HG03460 (cell line): Measurements from ENCODE around the gene AGBL1.

Source experiments
- ATAC-seq: cut with Tn5 transposase; IDR thresholded peaks from one replicate; pipeline ENCODE4 v1.9.1; 2021; ENCODE audit not compliant: unreplicated experiment

Gene AGBL1

DNA sequence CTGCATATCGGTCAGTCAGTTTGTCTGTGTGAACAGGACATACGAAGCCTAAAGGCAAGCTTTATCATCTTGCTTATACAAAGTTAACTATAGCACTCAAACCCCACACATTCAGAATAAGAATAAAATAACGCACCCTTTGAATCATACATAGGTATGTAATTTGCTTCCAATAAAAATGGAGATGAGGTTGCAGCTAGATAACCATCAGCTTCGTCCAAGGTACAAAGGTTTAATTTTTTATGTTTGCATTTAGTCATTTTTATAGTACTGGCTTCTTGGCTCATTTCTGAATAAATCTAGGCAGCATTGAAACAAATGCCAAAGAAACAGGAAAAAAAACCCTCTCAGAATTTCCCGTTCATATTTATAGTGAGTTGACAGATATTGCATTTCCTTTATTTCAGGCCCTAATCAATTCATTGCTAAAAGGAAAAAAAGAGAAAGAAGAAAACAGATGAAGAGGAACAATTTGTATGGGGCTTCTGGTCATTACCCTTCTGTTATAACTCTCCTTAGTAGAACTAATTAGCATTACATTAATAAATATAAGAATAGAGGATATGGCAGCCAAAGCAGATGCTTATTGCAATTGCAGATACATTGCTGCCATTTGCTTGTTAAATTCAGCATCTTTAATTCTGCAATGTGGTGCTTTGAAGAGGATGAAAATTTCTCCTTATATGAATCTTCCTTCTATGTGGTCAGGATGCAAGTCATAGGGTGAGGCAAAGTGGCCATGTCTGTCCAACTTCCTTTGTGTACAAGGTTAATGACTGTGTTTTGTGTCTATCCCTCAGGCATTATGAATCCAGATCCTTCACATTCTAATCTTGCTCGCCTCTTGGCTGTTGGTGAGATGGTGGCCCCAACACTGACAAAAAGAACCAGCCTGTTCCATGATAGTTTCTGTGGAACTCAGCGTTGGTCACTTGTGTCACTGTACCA is 550.0 kb downstream of the AGBL1 start:
- ATAC-seq: no peak

DNA sequence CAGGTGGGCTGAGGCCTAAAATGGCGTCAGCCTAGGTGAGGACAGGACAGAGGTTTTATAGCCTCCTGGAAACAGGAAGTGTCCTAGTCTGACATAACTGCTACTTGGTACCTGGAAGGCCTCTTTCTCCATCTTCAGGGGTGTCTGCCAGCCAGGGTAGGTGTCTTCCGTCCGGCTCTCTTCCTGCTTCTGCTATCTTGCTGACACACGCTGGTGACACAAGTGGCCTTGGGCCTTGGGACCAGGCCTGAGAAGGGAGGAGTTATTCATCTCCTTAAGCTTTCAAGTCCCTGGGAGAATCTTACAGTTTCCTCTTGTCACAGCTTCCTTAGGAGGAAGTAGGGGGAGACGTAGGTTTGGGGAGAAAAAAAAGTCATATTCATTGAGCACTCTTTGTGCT is 551.3 kb downstream of the AGBL1 start:
- no peak for ATAC-seq

DNA sequence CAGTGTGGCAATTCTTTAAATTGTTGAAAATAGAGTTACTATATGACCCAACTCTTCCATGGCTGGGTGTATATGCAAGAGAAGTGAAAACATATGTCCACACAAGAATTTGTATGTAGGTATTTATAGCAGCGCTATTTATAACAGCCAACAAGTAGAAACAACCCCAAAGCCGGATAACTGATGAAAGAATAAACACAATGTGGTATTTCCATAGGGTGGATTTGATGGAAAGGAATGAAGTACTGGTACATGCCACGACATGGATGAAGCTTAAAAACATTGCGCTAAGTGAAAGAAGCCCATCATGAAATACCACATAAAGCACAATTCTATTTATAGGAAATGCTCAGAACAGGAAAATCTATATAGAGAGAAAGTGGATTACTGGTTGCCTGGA is 554.5 kb downstream of the AGBL1 start:
- ATAC-seq: no peak

DNA sequence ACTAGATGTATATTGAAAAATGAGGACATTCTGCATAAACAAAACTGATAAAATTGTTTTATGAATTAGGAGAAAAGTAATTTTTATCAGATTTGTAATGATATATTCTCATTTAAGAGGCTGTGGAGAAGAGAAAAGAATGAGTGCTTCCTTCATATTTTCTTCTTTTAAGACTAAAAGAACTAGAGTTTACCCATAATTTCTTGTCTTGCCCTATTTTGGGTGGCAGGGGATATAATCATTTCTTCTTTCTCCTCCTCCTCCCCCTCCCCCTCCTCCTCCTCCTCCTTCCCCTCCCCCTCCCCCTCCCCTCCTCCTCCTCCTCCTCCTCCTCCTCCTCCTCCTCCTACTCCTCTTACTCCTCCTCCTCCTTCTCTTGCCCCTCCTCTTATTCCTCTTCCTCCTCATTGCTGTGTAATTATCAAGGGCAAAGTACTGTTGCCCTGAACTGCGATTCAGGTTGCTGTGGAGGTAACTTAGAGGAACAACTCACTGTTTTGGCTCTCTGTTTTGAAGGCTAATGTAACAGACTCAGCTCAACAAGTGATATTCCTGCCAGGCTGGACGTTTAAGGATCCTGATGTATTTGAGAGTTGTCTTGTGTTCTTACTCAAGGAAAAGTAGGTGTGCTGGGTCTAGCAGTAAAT is 555.4 kb downstream of the AGBL1 start:
- ATAC-seq: no peak

DNA sequence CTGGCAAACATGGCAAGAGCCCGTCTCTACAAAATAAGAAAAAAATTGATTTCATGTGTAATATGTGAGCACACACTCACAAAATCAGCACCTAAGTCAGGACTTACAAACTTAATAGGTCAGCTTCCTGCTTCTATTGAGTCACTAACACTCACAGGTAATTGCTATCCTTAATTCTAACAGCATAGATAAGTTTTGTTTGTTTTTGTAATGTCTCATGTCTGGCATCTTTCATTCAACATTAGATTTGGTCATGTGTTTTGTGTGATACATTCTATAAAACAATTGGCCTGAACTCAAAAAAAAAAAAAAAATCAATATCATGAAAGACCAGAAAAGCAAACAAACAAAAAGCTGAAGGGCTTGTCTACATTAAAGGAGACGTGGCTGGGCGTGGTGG is 564.7 kb downstream of the AGBL1 start:
- ATAC-seq: no peak

DNA sequence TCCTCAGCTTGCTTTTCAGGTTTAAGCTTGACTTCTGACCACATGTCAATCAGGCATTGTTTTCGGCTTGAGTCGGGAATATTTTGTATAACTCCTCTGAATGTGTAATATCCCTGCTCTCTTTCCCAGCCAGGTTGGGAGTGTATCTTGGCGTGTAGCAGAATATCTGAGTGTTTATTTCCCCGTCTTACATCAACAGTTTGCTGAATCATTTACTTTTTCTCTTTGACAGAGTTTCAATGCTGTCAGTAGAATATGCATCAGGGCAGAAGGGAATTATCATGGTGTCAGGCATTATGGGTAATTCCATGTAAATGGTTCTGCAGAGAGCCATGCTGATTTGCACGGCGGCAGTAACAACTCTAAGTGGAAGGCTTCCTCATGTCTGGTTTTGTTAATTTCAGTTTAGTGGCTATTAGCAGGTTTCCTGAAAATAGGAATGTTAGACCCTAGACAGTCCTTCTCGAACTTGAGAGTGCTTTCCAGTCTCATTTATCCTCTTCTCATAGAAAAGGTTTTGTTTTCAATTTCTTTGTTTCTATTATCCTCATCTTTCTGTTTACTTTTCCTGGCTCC is 566.3 kb downstream of the AGBL1 start:
- no peak for ATAC-seq

DNA sequence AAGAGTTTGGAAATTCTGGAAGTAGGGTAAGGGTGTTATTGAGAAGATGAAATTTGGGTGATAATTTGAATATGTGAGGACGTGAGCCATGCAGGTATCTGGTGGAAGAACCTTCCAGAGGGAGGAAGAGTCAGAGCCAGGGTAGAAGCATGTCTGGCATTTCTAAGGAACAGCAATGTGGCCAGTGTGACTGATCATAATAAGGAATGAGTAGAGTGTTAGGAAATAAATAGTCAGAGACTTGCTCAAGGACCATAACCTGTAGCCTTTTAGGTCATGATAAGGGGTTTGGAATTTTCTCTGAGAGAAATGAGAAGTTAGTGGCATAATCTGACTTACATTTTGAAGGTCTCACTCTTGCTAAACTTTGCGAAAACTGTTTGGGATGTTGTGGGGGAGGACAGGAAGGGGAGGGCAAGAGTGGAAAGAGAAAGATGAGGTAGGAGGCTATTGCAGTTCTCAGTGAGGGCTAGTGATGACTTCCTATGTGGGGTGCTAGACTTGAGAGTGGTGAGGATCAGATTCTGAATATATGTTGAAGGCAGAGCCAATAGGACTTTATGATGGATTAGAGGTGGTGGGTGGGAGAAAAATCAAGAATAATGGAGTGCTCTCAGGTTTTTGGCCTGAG is 568.3 kb downstream of the AGBL1 start:
- ATAC-seq: no peak

DNA sequence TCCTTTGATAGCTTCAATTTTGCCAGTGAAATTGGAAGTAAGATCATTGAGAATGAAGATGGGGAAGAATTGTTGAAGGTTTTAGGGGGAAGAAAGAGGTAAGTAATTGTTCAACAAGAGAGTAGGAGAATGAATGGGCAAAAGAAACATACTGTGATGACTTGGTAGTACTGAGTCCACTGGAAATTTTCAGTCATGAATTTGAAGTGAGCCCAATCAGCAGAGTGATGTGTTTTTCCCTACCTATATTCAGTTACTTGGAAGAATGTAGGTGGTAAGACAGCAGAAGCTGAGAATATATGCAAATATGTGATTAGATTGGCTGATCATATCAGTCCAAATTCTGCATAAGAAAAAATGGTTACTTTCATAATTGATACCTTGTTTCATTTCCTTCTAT is 569.6 kb downstream of the AGBL1 start:
- no peak for ATAC-seq

DNA sequence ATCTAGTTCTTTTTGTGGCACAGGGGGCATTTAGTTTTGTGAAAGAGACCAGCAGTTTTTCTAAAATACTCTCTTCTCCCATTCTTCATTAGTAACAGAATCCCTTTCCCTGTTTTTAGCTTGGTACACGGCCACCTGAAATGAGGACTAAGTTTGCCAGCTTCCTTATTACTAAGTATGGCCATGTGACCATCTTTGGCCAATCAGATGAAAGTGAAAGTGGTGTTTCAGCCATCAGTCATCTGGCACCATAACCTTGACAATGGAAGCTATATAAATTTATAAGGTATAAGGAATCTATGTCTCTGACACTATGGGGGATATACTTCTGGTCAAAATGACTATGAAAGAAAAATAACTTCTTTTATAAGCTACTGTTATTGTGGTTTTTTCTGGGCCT is 570.4 kb downstream of the AGBL1 start:
- ATAC-seq: no peak

DNA sequence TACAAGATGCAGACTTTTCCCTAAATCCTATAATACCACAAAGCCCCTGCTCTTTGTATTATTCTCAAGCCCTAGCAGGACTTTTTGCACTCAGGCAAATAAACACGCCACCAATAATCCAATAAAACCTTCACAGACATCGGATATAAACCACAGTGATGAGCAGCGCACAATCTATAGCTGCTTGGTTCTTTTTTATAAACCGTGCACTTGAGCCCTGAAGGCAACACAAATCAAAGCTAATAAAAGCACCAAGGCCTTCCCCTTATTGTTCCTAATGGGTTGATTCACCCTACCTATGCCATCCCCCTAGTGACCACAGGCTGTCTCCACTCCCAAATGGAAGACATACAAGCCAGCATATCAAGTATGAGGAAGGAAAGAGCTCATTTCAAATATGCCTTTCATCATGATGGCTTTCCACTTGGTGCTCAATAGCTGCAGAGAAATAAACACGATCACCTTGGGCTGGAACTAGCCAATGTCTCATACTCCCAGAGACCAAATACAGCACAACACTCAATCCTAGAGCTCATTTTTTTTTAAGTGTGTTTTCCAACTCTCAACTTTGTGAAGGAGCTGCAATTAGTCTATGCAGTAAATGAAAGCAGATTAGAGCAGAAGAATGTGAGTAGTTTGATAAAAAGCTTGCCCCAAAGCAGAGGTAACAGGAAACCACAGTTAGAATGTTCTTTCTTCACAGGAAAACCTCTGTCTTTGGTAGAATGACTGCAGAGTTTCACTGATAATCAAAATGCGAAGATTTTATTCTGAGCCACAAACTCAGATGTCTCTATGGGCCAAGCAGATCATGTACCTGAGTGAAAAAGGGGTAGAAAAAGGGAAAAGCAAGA is 573.9 kb downstream of the AGBL1 start:
- ATAC-seq: no peak

DNA sequence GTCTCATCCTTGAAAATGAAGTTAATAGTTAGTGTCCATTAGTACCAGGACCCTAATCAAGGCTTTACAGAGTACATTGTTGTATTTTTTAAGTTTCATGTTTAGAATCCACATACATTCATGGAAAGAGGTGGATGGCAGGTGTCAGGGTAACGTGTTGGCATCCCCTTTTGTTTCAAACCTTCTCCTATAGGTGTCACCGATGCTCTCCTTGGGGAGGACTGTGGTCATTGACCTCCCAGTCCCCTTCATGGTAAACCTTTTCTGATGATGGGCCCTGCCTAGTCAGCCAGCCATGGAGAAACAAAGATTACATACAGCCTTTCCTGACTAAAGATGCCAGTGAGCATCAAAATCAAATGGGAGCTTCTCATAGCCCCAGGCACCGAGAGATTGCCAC is 574.8 kb downstream of the AGBL1 start:
- no peak for ATAC-seq

DNA sequence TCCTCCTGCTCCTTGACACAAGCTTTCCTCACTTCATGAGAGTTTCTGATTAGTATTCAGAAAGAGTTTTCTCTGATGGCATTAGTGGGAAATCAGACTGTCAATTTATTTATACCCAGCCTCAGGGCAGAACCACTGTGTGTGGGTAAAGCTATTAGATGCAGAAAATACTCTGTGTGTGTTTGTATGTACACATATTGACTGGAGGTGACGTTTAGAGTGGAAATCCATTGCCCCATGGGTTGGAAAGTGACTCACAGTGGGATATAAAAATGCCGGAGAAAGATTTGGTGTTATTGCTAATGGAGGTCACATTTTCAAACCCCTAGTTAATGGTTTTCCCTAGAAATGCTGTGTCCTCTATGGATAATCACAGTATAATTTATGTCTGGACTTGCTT is 577.6 kb downstream of the AGBL1 start:
- ATAC-seq: no peak

DNA sequence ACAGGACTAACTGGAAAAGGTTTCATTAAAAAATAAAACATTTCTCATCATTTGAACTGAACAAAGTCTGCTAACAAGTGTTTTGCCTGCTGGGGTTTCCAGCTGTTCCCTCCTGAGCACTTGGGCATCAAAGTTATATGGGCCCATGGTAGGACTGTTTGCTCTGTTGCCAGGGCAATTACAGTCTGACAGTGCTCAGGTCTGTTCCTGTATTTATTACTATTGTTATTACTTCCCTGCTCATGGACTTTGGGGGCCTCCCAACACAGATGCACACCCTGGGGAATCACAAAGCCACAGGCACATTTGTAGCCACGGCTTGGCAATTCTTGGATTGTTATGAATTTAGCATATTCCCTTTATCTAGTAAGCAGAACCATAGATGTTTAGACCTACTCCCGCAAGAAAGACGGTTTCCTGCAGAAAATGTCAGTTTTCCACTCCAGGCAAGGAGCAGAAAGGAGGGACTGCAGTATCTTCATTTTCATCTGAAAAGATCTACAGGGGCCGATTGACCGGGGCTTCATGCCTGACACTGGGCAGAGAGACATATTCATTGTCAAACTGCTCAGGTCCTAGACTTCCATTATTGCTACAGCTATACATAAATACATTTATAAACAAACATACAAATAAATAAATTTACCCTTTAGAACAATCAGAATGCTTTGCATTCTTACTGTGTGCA is 580.2 kb downstream of the AGBL1 start:
- ATAC-seq: no peak

DNA sequence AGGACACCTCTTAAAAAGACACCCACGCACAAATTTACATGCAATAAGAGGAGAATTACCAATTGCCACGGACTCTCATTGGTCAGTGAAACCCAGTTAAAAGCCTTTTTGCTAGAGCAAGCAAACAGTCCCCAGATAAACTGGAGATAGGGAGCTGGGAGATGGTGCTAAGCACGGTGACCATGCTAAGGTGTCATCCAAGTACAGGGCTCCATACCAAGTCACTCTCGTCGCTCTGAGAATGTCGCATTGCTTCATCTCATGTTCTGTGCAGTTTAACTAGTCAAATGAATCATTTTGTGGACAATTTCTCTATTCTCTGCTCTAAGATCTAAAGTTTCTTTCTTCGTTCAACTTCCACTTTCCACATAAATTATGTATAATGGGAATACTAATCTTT is 581.9 kb downstream of the AGBL1 start:
- no peak for ATAC-seq

DNA sequence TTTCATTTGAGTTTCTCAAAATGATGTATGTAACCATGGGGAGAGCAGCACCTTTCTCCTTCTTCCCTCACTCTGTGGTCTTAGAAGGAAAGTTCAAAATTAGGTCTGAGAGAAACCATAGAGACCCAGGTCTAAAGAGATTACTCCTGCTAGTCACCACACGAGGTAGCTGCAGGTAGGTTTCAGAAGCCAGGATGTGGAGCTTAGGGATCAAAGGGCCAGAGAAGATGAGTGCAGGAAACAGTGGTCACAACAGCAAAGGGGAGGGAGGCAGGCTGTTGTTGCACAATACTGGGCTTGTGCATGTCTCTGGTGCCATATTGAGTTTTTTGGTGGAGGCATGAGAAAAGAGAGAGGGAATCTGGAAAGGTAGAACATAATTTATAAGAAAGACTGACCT is 583.6 kb downstream of the AGBL1 start:
- no peak for ATAC-seq

DNA sequence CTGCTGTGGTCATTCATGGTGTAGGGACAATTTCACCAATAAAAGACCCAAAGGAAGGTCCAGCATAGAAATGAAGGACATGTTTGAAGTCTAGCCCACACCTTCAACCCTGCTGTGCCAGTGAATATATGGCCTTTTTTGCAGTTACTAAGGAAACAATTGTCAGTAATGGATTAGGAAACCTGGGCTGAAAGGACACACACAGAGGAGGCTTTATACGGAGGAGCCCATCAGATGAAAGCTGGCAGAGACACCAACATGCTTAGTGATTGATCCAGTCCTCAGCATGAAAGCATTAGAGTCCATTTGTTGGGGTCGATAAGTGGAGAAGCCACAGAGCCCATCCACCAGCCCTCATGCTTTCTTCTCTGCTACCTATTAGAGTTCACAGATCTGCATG is 584.3 kb downstream of the AGBL1 start:
- no peak for ATAC-seq

DNA sequence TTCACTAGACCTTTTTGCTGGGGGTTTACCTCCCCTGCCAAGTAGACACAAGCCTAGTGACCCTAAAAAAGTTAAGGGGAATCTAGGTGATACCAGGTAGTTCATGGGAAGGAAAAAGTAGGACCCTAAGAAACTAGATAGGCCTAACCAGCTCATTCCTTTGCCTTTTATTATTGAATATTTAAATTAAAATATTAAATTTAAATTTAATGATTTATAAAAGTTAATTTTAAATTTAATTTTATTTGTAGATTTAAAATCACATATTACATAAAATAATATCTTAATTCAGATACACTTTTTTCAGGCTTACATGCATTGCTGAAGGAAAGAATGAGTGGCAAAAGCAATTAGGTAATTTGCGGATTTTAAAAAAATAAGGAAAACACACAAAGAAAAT is 584.9 kb downstream of the AGBL1 start:
- no peak for ATAC-seq

DNA sequence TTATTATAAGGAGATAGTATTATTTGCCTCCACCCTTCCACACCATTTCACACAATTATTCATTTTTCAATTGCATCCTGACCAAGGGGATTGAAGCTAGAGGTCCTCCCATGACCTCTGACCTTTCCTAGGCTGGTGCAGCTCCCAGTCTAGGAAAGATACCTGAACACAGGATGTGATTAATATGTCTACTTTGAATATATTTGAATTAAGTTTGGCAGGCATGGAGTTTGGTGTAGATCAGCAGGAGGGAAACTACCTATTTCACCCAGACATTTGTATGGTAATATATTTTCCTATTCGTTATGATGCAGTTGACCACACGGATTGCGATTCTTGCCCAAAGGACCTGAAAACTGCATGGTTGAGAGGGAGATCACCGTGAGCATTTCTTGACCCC is 596.3 kb downstream of the AGBL1 start:
- ATAC-seq: no peak

DNA sequence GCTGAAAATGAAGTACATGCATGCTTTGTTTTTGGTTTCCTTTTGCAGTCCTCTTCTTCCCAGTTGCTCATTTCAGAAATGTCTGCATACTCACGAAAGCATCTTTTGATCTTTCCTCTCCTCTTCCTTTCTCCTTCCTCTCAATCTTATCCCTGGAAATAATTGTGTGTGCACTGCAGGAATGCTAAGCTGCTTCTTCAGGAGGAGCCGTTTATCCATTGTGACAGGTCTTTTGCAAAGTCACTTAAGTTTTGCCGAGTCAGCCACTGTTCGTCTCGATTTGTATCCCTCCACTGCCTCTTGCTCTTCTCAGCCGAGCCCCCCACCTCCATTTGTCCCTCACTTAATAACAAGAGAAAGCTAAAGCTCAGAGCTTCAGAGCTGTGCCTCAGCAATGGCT is 597.6 kb downstream of the AGBL1 start:
- no peak for ATAC-seq

DNA sequence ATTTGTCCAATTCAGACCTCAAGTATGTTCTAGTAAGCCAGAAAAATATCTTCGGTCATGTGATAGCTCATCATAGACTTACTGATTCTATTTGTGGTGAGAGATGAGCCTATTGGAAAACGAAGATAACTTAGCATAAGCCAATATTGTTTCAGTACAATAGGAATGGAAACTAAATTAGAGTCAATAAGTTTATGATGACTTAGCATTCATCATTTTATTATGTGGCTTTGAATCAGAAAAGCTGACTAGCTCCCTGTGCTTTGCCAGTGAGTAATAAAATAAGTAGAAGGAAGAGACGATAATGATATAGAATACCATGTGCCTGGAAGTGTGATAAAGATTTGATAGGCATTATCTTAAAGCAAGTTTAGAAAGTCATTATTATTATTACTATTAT is 605.6 kb downstream of the AGBL1 start:
- no peak for ATAC-seq
